ENCODE measurements around the gene RBM12.

DNA sequence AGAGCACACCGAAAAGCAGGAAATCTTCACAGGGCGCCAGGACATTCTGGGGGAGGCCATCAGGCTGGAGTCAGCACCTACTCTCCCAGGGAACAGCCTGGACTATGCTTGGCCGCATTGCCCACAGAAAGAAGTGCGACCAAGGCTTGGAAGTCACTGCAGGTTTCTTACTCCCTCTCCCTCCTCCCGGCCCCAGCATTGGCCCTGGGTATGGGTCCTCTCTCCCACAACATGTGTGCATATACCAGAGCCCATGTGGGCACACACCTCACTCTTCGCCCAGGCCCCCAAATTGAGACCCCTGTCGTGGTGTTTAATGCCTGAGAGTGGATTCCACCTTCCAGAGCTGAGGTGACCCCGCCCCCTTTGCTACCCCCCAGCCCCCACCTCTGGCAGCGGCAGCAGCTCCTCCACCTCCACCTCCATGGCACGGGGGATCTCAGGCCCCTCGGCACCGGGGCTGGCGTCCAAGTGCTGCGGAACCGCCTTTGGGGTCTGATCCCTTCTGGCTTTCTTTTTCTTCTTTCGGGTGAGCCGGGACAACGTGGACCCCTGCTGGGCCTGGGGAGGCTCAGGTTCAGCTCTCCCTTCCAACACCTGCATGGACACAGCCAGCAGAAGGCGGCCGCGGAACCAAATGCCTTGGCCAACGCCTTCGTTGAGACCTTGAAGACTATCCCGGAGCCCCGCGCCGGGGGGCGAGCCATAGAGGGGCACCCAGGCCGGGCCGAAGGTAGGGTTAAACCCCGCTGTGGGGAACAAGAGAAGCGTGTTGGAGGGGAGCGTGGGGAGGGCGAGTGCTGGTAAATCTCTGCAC lies 64.3 kb downstream of the RBM12 start:
- TF ChIP-seq, protein P1, sequence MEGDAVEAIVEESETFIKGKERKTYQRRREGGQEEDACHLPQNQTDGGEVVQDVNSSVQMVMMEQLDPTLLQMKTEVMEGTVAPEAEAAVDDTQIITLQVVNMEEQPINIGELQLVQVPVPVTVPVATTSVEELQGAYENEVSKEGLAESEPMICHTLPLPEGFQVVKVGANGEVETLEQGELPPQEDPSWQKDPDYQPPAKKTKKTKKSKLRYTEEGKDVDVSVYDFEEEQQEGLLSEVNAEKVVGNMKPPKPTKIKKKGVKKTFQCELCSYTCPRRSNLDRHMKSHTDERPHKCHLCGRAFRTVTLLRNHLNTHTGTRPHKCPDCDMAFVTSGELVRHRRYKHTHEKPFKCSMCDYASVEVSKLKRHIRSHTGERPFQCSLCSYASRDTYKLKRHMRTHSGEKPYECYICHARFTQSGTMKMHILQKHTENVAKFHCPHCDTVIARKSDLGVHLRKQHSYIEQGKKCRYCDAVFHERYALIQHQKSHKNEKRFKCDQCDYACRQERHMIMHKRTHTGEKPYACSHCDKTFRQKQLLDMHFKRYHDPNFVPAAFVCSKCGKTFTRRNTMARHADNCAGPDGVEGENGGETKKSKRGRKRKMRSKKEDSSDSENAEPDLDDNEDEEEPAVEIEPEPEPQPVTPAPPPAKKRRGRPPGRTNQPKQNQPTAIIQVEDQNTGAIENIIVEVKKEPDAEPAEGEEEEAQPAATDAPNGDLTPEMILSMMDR (optimal IDR thresholded peaks at IDR 0.05 in 1 of 3, IDR thresholded peaks at IDR 0.05 in 1 of 3, conservative IDR thresholded peaks at IDR 0.05 in 1 of 3; ENCODE audit: extremely low read depth in 1 of 3, insufficient read depth in 2 of 3, low read length in 3 of 3) = no peak
- no peak for TF ChIP-seq EZH2 (IDR thresholded peaks at IDR 0.05; ENCODE audit: low read length)

Measured in keratinocyte (primary cell).